NCI-H2196 treated with DMSO at 0.1 percent for 48 hours (cell line): ENCODE results near the gene PAPSS2.
"Not testable (repeated sequence)": the region's sequence is repeated elsewhere in the genome, so short reads cannot be mapped to it uniquely, and the experiment has no call there.

Experiments used
- DNase-seq: peaks from one replicate; lab custom pipeline; 2025; ENCODE audit not compliant: unreplicated experiment; lab: John Stamatoyannopoulos, UW

Gene PAPSS2

DNA sequence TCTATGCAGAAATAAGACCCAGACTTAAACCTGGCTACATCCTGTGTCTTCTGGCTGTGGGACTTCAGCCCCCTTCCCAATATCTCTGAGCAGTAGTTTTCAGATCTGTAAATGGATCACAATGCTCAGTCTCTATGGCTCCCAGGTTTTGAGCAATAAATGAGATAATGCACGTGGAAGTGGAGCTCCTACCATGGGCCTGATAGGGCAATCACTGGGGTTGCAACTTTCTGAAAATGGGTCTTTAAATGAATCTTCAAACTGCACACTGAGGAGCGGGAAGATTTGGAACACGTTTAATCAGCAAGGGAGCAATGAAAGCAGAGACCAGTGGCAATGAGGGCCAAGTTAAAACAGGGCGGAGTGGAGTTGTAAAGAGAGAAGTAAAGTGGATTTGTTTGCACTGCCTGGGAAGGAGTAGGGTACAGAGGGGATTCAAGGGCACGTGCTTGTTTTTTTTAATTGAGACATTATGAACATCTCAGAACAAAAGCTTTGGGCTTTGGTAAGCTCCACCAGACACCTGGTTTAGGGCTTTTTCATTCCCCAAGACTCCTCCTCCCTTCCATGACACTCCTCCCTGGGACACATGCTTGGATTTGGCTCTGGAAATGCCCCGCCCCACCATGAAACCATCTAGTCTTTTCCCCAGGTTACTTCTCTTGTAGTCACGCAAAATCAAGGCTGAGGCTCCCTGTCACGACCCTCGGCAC, 42.7 kb downstream of the PAPSS2 start:
- no peak for DNase-seq

DNA sequence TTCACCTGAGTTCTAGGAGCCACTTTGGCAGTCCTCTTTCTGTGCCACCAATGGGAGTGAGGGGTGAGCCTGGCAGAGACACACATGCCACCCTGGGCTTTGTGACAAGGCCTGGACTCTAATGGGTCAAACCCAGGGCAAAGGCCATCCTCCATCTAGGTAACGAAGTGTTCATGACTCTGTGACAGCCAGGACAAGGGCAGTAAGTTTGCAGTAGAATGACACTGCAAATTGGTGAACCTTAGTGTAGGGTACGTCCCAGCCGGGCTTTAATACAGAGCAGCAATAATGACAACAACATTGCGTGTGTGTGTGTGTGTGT, 43.3 kb downstream of the PAPSS2 start:
- DNase-seq: no peak

DNA sequence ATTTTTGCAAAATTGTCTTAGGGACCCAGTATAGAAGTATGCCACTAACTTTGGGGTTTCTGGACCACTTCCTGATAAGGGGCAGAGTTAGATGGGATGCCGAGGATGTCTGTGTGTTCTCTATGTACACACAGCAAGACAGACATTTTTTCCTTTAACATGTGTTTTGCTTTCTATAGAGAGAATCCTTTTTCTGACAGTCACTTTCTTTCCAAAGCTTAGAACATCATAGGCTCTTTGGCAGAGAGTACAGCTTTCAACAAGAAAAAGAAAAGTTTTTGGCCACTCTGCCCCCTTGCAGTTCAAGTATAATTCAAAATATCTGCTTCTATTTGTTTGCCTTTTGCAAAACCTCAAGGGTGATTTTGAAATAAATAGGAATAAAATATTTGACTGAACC, 44.1 kb downstream of the PAPSS2 start:
- DNase-seq: no peak

DNA sequence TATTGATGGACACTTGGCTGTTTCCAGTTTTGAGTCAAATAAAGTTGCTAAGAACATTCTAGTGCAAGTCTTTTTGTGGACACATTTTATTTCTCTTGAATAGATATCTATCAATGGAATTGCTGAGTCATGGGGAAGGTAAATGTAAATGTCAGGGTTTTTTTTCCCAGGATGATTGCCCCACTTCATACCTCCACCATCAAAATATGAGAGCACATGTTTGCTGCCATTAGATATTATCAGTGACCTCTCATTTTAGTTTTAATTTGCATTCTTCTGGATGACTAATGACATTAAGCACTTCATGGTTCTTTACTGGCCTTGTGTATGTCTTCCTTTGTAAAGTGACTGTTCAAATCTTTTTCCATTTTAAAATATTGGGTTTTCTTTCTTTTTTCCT, 45.7 kb downstream of the PAPSS2 start:
- DNase-seq: no peak

DNA sequence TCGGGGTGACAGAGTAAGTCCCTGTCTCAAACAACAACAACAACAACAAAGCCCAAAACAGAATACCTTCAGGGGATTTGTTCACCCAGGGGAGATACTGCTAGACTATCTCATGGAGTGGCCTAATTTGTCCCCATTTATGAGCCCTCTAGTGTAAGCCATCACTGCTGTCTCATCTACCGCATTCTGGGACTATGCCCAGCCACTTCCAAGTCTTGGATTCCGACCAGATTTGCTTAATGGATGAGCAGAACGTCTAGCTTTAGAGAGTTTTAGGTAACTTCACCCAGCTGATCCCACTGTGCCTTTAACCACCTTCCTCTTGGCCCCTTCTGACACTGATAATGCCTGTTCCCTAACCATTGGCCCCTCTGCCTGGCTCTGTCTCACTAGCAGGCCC, 47.1 kb downstream of the PAPSS2 start:
- DNase-seq: no peak

DNA sequence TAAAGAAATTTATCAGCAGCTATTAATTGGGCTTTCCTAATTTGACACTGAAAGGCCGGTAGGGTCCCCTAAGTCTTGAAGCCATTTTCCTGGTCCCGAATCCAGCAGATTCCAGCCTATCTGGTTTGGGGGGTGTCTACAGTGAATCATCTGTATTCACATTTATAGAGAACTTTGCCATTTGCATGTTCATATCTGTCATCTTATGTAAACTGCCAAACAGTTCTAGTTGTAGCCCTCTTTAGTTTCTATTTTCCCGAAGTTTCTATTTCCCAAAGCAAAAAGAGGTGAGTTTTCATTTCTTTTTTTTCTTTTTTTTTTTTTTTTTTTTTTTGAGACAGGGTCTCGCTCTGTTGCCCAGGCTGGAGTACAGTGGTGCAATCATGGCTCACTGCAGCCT, 47.6 kb downstream of the PAPSS2 start:
- no peak for DNase-seq

DNA sequence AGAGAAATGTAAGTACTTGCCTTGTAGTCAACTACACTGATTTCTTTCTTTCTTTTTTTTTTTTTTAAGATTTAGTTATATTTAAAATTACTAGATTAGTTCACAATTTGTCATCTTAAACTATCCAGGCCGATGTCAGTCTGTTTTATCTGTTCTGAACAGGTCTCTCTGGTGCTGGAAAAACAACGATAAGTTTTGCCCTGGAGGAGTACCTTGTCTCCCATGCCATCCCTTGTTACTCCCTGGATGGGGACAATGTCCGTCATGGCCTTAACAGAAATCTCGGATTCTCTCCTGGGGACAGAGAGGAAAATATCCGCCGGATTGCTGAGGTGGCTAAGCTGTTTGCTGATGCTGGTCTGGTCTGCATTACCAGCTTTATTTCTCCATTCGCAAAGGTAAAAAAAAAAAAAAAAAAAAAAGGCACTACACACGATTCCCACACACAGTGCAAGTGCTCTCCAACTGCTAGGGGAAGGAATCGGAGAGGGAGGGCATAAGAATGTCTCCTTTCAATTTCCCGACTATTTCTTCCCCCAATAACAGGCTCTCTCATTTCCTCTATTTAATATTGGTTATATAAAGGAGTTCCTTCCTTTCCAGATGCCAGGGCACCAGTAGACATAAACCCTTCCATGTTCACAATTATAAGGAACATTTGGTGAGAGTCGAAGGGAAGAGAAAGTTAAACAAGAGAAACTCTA, 53.4 kb downstream of the PAPSS2 start:
- no peak for DNase-seq

DNA sequence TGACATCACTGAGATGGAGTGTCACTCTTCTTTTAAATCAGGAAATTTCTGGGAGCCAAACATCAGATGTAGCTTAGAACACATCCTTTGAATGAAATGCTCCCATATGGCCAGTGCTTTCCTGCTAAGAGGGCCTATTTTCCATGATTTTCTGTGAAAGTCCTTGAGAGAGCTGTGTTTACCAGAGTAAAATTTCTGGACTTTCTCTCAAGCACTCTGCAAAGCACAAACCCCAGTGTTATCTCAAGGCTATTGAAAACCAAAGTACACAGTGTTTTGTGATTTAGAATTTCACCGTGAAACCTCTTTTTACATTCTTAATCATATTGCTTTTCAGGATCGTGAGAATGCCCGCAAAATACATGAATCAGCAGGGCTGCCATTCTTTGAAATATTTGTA, 54.0 kb downstream of the PAPSS2 start:
- DNase-seq: no peak

DNA sequence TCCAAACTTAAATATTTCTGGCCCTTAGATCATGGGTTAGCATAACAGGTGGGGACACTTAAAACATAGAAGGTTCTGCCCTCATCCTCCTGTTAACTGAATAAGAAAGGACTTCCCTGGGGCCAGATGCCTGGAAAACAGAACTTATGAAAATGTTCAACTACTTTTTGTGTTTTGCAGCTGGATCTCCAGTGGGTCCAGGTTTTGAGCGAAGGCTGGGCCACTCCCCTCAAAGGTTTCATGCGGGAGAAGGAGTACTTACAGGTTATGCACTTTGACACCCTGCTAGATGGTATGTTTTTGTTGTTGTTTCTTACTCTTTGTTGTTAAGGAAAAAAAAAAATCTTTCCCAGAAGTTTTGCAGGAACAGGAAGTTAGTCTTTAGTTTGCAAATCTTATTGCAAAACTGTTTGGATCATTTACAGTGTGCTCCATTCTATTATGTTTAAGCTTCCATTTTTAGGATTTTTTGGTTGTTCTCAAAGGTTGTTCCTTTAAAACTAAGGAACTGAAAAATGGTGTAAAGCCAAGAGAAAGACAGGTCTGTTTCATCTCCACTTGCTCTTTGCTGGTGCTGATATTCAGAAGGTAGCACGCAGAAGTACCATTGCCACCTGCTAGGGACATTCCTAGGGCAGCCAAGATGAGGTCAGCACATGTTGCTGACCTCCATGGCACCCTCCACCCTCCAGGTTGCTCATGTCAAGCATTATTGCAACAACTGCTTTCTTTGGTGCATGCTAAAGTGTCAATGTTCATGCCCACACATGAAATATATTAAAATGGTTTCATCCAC, 56.1 kb downstream of the PAPSS2 start:
- DNase-seq: no peak

DNA sequence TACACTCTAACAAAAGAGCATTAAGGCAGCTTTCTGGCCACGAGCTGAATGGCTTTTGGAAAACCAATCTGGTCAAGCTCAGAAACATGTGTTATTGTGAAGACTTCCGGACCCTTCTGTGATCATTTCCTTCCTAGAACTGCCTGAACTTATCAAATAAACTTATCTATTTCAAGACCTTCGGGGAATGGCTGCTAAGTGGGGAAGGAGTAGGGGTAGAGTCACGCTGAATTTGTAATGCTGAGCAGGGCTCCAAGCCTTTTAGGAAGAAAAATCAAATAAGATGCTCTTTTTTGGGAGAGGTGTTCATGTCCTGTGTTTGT, 56.6 kb downstream of the PAPSS2 start:
- DNase-seq: no peak

DNA sequence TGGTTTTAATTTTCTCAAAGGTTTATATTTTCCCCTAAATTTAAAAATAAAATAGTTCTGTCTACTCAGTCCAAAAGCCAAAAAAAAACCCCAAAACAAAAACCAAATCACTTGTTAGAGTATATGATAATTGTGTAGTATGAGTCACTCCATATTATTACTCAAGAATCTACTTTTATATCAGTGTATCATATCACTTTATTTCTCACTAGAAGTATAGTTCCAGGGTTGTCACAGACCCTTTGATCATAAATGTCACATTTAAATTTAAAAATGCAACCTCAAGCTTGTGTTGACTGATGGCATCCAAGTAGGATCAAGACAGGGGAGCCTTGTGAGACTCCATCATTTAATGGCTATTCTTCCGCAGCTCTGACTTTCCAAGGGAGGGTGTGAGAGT, 61.0 kb downstream of the PAPSS2 start:
- DNase-seq: no peak

DNA sequence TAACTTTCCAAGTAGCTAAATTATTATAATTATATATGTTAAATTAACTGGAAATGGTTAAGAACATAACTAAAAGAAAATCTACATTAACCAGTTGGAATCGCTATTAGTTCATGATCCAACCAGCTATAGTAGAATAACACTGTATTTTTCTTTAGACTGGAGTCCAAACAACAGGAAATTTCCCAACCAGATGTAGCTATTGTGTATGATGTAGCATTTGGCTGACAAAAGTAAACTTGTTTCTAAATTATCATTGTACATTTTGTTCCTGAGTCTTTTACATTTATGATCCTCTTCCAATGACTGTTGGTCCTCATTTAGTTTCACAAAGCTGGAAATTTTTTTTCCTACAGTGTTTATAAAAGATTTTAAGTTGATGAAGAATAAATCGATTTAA, 62.1 kb downstream of the PAPSS2 start:
- no peak for DNase-seq

DNA sequence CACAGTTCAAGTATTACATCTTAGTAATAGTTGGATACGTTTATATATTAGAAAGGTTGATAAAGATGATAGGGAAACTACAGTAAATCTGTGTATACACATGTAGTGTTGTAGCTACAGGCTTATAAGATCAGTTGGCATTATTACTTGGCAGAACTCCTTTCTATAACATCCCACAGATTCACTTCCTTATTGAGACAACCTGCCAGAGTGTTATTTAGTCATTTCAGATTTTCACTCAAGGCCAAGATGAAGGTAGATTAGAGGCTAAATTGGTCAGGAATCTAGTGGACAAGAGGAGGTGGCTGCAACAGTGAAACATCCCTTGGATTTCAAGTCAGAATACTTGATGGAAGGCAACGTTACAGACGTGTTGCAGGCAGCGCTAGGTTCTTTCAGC, 63.0 kb downstream of the PAPSS2 start:
- DNase-seq: no peak

DNA sequence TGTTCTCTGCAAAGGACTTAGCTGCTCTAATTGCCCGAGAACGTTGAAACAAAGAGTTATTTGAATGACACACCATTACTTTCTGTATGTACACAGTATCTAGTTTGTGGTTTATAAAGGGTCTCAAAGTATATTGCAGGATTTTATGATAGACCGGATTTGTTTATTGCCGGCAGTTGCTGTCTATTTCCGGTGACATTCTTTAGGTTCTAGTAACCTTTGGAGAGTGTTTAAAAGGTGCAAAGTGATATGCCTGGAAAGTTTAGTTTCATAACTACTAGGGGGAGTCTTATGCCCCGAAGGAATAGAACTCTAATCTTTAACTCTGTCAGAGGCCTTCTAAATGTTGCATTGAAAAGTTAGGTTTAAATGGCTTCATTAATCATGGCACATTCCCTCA, 63.8 kb downstream of the PAPSS2 start:
- DNase-seq: no peak

DNA sequence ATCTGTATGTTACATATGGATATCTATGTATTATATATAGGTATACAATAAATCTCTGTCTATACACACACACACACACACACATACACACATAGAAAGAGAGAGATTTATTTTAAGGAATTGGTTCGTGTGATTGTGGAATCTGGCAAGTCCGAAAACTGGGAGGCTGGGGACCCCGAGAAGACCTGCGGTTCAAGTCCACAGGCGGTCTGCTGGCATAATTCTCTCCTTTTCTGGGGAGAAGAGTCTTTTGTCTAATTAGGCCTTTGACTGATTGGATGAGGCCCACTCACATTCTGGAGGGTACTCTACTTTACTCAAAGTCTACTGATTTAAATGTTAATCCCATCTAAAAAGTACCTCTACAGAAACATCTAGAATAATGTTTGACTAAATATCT, 65.1 kb downstream of the PAPSS2 start:
- no peak for DNase-seq

DNA sequence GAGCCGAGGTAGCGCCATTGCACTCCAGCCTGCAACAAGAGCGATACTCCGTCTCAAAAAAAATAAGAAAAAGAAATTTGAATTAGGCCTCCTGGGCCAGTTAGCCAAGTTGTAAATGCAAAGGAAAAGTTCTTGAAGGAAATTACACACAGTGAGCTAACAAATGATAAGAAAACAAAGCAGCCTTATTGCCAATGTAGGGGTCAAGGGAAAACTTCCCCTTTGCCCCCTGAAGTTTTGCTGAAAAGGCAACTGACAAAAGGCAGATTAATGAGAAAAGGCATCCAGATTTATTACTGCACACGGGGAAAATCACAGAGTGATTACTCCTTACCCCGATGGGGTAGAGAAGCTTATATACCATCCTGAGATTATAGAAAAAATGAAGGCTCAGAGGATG, 70.3 kb downstream of the PAPSS2 start:
- DNase-seq: no peak

DNA sequence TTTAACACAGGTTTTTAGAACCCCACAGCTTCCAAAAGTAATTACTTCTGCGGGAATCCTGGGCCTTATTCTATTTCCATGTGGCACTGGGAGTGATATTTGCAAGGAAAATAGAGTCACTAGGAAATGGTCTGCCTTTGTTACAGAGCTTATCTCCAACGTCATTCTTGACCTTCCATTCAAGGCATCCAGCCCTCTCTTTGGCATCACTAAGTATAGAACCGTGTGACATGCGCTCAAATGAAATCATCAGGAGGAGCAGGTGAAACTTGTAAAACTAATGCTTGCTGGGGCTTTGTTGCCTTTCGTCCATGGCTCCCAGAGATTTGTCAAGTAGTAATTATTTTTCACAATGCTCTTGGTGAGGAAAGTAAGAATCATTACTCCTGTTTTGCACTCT, 73.4 kb downstream of the PAPSS2 start:
- no peak for DNase-seq

DNA sequence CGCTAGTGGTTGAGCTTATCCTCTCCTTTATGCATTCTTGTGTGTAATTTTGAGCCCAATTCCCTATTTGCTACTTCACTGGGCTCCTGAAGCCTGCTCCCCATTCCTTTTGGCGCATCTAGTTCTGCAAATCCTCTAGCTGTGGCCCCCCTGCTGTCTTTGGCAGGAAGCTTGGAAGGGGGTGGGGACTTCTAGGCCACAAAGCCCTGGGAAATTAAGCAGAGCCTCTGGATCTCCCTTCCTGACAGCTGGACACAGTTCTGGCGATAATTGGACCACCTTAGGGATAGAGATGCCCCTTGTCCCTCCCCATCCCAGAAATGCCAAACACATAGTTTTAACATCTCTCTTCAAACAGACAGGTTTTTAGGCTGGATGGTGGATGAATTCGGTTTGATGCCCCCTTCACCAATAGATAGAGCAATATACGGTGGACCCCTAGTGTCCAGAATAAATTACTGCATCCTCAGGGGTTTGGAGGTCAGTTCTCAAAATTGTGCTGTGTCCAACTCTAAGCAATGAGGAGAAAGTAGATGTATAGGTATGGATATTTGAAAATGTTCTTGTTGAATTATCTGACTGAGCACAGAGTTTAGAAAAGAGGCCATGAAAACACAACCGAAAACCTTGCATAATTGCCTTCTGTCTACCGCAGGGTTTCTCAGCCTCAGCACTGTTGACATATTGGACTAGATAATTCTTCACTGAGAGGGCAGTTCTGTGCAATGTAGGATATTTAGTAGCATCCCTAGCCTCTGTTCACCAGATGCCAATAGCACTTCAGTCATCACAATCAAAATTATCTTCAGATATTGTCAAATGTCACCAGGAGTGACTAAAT, 75.5 kb downstream of the PAPSS2 start:
- no peak for DNase-seq

DNA sequence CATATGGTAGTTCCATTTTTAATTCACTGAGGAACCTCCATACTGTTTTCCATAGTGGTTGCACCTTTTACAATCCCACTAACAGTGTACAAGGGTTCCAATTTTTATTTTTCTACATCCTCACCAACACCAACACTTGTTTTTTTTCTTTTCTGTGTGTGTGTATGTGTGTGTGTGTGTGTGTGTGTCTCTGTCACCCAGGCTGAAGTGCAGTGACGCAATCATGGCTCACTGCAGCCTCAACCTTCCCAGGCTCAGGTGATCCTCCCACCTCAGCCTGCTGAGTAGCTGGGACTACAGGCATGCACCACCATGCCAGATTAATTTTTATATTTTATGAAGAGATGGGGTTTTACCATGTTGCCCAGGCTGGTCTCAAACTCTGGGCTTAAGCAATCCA, 78.6 kb downstream of the PAPSS2 start:
- not testable (repeated sequence) for DNase-seq

DNA sequence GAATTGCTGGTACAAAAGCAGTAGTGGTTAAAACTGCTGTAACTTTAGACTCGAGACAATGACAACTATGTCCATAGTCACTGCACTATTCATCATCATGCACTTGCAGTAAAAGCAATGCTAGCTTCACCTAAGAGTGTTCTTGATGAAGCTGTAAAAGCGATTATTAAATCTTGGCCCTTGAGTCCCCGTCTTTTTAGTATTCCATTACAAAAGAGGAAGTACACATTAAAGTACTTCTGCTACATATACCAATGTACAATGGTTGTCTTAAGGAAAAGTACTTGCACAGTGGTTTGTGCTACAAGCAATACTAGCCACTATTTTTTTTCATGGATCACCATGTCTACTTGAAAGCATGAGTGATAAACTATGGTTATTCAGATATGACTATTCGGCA, 80.0 kb downstream of the PAPSS2 start:
- DNase-seq: no peak

DNA sequence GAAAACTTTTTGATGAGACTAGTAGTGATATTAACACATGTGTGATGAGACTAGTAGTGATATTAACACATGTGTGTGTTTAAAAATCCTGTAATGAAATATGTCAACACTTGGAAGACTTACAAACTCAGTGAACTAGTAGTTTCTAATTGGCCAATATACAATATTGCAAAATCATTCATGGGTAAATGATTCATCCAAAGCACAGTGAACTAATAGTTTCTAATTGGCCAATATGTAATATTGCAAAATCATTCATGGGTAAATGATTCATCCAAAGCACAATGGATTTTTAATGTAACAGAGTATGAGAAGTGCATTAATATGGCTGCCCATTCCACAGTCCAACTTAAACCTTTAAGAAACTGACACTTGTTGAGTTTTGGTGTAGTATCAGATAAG, 80.6 kb downstream of the PAPSS2 start:
- no peak for DNase-seq
